Neural cell (in vitro differentiated cells): Measurements from ENCODE around the gene ADGB. TPM values are rescaled to one million over a fixed set of nuclear protein-coding genes. Genes with fewer than 3 reads are reported as not detected.

ENCODE experiments used
- H2AFZ ChIP-seq: fragments of 200-600, 300-800 bp; sonication (generic), shearing (Covaris generic); 2 replicates; pipeline ENCODE4 v1.6.0; 2014; ENCODE audit warnings: low read depth, mild to moderate bottlenecking, antibody characterized with exemption, low read length, moderate library complexity
- H3F3A ChIP-seq: fragments of 200-600 bp; shearing (Covaris generic); 2 replicates; pipeline ENCODE4 v1.6.1; 2016; ENCODE audit warnings: mild to moderate bottlenecking, moderate library complexity, mixed read lengths, antibody characterized with exemption, low read length; ENCODE audit not compliant: insufficient read depth, poor library complexity, severe bottlenecking
- H3K27ac ChIP-seq: fragments of 200-600, 300-800 bp; sonication (generic), shearing (Covaris generic); 2 replicates; pipeline ENCODE4 v1.5.1; 2014; ENCODE audit warnings: mild to moderate bottlenecking, low read length, moderate library complexity
- H3K27me3 ChIP-seq: fragments of 300-800, 200-600 bp; sonication (generic), shearing (Covaris generic); 2 replicates; pipeline ENCODE4 v1.6.0; 2014; ENCODE audit warnings: mild to moderate bottlenecking, low read depth, low read length, moderate library complexity; ENCODE audit not compliant: insufficient read depth
- H3K36me3 ChIP-seq: fragments of 300-800, 200-600 bp; sonication (generic), shearing (Covaris generic); 2 replicates; pipeline ENCODE4 v1.5.1; 2014; ENCODE audit warnings: mild to moderate bottlenecking, antibody characterized with exemption, low read length, moderate library complexity; ENCODE audit not compliant: insufficient read depth
- H3K4me2 ChIP-seq: fragments of 300-800, 200-600 bp; sonication (generic), shearing (Covaris generic); 2 replicates; pipeline ENCODE4 v1.6.0; 2014; ENCODE audit warnings: mild to moderate bottlenecking, low read length
- H3K4me3 ChIP-seq: fragments of 300-800, 200-600 bp; sonication (generic), shearing (Covaris generic); 2 replicates; pipeline ENCODE4 v1.5.1; 2014; ENCODE audit warnings: mild to moderate bottlenecking, low read length, moderate library complexity
- H3K79me2 ChIP-seq: fragments of 200-600 bp; shearing (Covaris generic); replicated peaks from 2 replicates; pipeline ENCODE4 v1.6.0; 2014; ENCODE audit warnings: mild to moderate bottlenecking, low read length, moderate library complexity; ENCODE audit not compliant: insufficient read depth
- H3K9ac ChIP-seq: fragments of 300-800, 200-600 bp; sonication (generic), shearing (Covaris generic); 2 replicates; pipeline ENCODE4 v1.6.1; 2016; ENCODE audit warnings: mild to moderate bottlenecking, low read length, mixed read lengths
- H3K9me2 ChIP-seq: fragments of 200-600 bp; shearing (Covaris generic); 2 replicates; pipeline ENCODE4 v1.6.1; 2016; ENCODE audit warnings: mild to moderate bottlenecking, low read length, mixed read lengths; ENCODE audit not compliant: insufficient read depth
- H3K9me3 ChIP-seq: fragments of 200-600, 300-800 bp; sonication (generic), shearing (Covaris generic); 2 replicates; pipeline ENCODE4 v1.6.1; 2016; ENCODE audit warnings: mild to moderate bottlenecking, mixed run types, low read length, moderate library complexity, mixed read lengths
- H4K20me1 ChIP-seq: fragments of 200-600 bp; shearing (Covaris generic); 2 replicates; pipeline ENCODE4 v1.6.1; 2016; ENCODE audit warnings: mild to moderate bottlenecking, mixed run types; ENCODE audit not compliant: insufficient read depth
- EP300 ChIP-seq: fragments of 450-650 bp; conservative IDR thresholded peaks from 2 replicates; pipeline ENCODE4 v1.6.1; 2014; ENCODE audit warnings: antibody characterized with exemption, mild to moderate bottlenecking, moderate library complexity; ENCODE audit not compliant: poor library complexity, severe bottlenecking
- EZH2 ChIP-seq: fragments of 200-600, 300-800 bp; shearing (Covaris generic), sonication (generic); IDR thresholded peaks from 2 replicates; pipeline ENCODE4 v1.6.1; 2014; ENCODE audit warnings: antibody characterized with exemption, low read length, borderline replicate concordance, mild to moderate bottlenecking; ENCODE audit not compliant: insufficient read depth, poor library complexity, severe bottlenecking
- MXI1 ChIP-seq: fragments of 450-650 bp; conservative IDR thresholded peaks from 2 replicates; pipeline ENCODE4 v1.6.1; 2014; ENCODE audit warnings: antibody characterized with exemption, mild to moderate bottlenecking; ENCODE audit not compliant: poor library complexity, severe bottlenecking
- POLR2AphosphoS5 ChIP-seq: IDR thresholded peaks from 2 replicates; pipeline ENCODE4 v1.6.1; 2012
- RAD21 ChIP-seq: fragments of 450-650 bp; conservative IDR thresholded peaks from 2 replicates; pipeline ENCODE4 v1.6.1; 2014; ENCODE audit warnings: antibody characterized with exemption, mild to moderate bottlenecking, moderate library complexity
- SMC3 ChIP-seq: fragments of 450-650 bp; conservative IDR thresholded peaks from 2 replicates; pipeline ENCODE4 v1.6.1; 2014; ENCODE audit warnings: antibody characterized with exemption, mild to moderate bottlenecking, moderate library complexity; ENCODE audit not compliant: poor library complexity
- TAF1 ChIP-seq: IDR thresholded peaks from 2 replicates; pipeline ENCODE4 v1.6.1; 2012; ENCODE audit warnings: low read depth
- polyA plus RNA-seq: library from polyadenylated mRNA; depleted of rRNA; stranded (reverse); fragments of >200 nt; gene quantifications from 2 replicates; pipeline ENCODE4 v1.2.3, GENCODE V29; 2014
- TF ChIP-seq, protein P1 (sequence below): IDR thresholded peaks from 2 replicates; pipeline ENCODE4 v1.6.1; 2012; ENCODE audit warnings: borderline replicate concordance
- TF ChIP-seq, protein P2 (sequence below): fragments of 450-650 bp; IDR thresholded peaks from 2 replicates; pipeline ENCODE4 v1.5.1; 2014; ENCODE audit warnings: antibody characterized with exemption, mild to moderate bottlenecking, moderate library complexity; ENCODE audit not compliant: poor library complexity, severe bottlenecking

ADGB gene
- polyA plus RNA-seq, 1 donor from 2014 or later: not detected

DNA sequence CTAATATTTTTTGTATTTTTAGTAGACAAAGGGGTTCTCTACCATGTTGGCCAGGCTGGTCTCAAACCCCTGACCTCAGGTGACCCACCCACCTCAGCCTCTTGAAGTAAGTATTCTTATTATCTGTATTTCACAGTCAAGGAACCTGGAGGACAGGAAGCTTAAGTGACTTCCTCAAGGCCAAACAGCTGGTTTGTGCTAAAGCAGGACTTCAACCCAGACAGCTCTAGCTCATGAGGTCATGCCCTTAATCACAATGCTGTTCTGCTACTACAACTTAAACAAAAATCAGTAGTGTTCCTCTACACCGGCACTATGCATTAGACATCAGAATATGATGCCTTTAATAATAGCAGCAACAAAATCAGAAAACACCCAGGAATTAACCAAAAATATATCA is 168.9 kb downstream of the ADGB start:
- Histone ChIP-seq H3K27me3 (no peaks in the 10 kb centered on the region), H2AFZ (no peak overlapping the region), H3K4me2 (no peak overlapping the region), H3K4me3 (no peak overlapping the region), H3F3A (no peaks in the 10 kb centered on the region), H3K9me2 (no peaks in the 10 kb centered on the region), H3K9ac (no peak overlapping the region), H3K9me3 (no peaks in the 10 kb centered on the region), H3K79me2 (no peaks in the 10 kb centered on the region), H3K36me3 (no peaks in the 10 kb centered on the region), H4K20me1 (no peaks in the 10 kb centered on the region), H3K27ac (no peak overlapping the region)
- TF ChIP-seq POLR2AphosphoS5 (no peak), TAF1 (no peak), EZH2 (no peak), EP300 (no peak)
- TF ChIP-seq, protein P1, sequence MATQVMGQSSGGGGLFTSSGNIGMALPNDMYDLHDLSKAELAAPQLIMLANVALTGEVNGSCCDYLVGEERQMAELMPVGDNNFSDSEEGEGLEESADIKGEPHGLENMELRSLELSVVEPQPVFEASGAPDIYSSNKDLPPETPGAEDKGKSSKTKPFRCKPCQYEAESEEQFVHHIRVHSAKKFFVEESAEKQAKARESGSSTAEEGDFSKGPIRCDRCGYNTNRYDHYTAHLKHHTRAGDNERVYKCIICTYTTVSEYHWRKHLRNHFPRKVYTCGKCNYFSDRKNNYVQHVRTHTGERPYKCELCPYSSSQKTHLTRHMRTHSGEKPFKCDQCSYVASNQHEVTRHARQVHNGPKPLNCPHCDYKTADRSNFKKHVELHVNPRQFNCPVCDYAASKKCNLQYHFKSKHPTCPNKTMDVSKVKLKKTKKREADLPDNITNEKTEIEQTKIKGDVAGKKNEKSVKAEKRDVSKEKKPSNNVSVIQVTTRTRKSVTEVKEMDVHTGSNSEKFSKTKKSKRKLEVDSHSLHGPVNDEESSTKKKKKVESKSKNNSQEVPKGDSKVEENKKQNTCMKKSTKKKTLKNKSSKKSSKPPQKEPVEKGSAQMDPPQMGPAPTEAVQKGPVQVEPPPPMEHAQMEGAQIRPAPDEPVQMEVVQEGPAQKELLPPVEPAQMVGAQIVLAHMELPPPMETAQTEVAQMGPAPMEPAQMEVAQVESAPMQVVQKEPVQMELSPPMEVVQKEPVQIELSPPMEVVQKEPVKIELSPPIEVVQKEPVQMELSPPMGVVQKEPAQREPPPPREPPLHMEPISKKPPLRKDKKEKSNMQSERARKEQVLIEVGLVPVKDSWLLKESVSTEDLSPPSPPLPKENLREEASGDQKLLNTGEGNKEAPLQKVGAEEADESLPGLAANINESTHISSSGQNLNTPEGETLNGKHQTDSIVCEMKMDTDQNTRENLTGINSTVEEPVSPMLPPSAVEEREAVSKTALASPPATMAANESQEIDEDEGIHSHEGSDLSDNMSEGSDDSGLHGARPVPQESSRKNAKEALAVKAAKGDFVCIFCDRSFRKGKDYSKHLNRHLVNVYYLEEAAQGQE: no peak

DNA sequence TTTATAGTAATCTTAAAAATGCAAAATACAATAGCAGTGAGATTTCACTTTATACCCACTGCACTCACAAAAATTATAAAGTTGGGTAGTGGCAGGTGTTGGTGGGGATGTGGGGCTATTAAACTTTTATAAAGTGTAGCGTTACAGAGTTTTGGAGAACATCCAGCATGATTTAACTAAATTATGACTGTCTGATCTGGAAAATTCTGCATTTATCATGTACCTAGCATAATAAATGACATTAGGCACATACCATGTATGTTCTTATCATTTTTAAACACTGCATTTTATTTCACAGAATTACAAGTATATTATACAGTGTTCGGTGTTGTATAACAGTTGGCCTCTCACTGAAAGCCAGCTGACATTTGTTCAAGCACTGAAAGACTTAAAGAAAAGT is 169.9 kb downstream of the ADGB start:
- Histone ChIP-seq H3K9ac (no peak overlapping the region), H4K20me1 (no peaks in the 10 kb centered on the region), H2AFZ (no peak overlapping the region), H3K79me2 (no peaks in the 10 kb centered on the region), H3F3A (no peaks in the 10 kb centered on the region), H3K4me3 (no peak overlapping the region), H3K9me3 (no peaks in the 10 kb centered on the region), H3K9me2 (no peaks in the 10 kb centered on the region), H3K36me3 (no peaks in the 10 kb centered on the region), H3K27me3 (no peaks in the 10 kb centered on the region), H3K27ac (no peak overlapping the region), H3K4me2 (no peak overlapping the region)
- TF ChIP-seq POLR2AphosphoS5 (no peak), TAF1 (no peak), EZH2 (no peak), SMC3 (no peak), EP300 (no peak), MXI1 (no peak), RAD21 (no peak)
- TF ChIP-seq, protein P1: no peak
- TF ChIP-seq, protein P2, sequence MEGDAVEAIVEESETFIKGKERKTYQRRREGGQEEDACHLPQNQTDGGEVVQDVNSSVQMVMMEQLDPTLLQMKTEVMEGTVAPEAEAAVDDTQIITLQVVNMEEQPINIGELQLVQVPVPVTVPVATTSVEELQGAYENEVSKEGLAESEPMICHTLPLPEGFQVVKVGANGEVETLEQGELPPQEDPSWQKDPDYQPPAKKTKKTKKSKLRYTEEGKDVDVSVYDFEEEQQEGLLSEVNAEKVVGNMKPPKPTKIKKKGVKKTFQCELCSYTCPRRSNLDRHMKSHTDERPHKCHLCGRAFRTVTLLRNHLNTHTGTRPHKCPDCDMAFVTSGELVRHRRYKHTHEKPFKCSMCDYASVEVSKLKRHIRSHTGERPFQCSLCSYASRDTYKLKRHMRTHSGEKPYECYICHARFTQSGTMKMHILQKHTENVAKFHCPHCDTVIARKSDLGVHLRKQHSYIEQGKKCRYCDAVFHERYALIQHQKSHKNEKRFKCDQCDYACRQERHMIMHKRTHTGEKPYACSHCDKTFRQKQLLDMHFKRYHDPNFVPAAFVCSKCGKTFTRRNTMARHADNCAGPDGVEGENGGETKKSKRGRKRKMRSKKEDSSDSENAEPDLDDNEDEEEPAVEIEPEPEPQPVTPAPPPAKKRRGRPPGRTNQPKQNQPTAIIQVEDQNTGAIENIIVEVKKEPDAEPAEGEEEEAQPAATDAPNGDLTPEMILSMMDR: no peak
